ENCODE data around the gene LPIN1. TPM values are rescaled to one million over a fixed set of nuclear protein-coding genes. Genes with fewer than 3 reads are reported as not detected.

Gene LPIN1
- total and polyA plus RNA-seq, 2 of the 13 experiments (the other 11 are each of a cell fraction or from before 2014, with no cell fraction given) = 9.7 to 19.4 TPM

DNA sequence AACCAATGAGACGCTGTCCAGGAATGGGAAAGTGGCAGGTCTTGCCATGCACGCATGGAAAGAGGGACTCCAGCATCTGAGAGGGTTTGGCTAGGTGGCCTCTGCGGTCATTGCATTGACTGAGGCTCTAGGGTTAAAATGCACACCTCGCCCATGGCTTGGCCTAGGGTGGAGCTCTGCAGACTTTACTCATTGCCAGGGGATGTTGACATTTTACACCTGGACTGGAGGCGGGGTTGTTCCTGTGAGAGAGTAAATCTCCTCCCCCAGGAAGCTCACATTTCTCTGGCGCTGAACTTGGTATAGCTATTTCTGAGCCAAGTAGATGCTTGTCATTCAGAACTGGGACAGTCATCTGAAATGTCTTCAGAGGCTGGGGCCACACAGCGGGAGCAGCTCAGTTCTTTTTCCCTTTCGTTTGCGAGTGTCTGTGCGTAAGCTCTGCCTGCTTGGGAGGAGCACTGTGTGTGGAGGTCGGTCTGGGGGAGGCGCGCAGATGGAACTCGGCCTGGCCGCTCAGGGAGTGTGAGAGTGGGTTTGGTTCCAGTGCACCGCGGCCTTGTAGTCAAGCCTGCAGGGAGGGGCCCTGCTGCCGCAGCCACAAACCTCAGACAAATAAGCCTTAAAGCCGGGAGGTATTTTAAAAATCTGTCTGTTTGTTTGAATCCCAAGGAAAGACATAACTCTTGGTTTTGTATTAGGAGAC, 76.5 kb downstream of the LPIN1 start (continued):
- TF ChIP-seq, protein P1, sequence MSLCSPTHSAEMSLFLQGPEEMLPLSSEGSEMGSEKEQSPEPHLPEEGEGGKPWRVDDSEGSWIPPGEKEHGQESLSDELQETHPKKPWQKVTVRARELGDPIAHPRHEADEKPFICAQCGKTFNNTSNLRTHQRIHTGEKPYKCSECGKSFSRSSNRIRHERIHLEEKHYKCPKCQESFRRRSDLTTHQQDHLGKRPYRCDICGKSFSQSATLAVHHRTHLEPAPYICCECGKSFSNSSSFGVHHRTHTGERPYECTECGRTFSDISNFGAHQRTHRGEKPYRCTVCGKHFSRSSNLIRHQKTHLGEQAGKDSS (CRISPR knock-in tag; IDR thresholded peaks at IDR 0.05; ENCODE audit: borderline replicate concordance, low read depth) = peak; percentile 93
- TF ChIP-seq ZSCAN20 (CRISPR knock-in tag; IDR thresholded peaks at IDR 0.05; ENCODE audit: borderline replicate concordance) (no peak), TAF15 (IDR thresholded peaks at IDR 0.05; ENCODE audit: low read depth, low read length, poor library complexity, severe bottlenecking) (no peak), MED8 (CRISPR knock-in tag; IDR thresholded peaks at IDR 0.05; ENCODE audit: insufficient replicate concordance) (no peak), ZNF335 (CRISPR knock-in tag; IDR thresholded peaks at IDR 0.05) (no peak), SMC3 (IDR thresholded peaks at IDR 0.05; ENCODE audit: low read length) (no peak), ZNF605 (CRISPR knock-in tag; IDR thresholded peaks at IDR 0.05) (peak; percentile 58; the same call in 1 of the 2 replicates), GLI4 (CRISPR knock-in tag; IDR thresholded peaks at IDR 0.05; ENCODE audit: borderline replicate concordance) (no peak), RARA (CRISPR knock-in tag; IDR thresholded peaks at IDR 0.05) (peak; percentile 53; the same call in 1 of the 2 replicates), ZNF550 (CRISPR knock-in tag; IDR thresholded peaks at IDR 0.05; ENCODE audit: borderline replicate concordance) (no peak), ZNF451 (CRISPR knock-in tag; IDR thresholded peaks at IDR 0.05) (no peak), MEIS2 (CRISPR knock-in tag; IDR thresholded peaks at IDR 0.05) (peak; percentile 20; the same call in 1 of the 2 replicates), ZNF747 (CRISPR knock-in tag; IDR thresholded peaks at IDR 0.05; ENCODE audit: borderline replicate concordance) (no peak), SIX4 (CRISPR knock-in tag; IDR thresholded peaks at IDR 0.05) (peak; percentile 89), REPIN1 (CRISPR knock-in tag; IDR thresholded peaks at IDR 0.05; ENCODE audit: borderline replicate concordance, low read depth) (no peak), THYN1 (CRISPR knock-in tag; IDR thresholded peaks at IDR 0.05; ENCODE audit: borderline replicate concordance, low read depth) (no peak), ZFP62 (CRISPR knock-in tag; IDR thresholded peaks at IDR 0.05) (no peak)
- TF ChIP-seq, protein P2, sequence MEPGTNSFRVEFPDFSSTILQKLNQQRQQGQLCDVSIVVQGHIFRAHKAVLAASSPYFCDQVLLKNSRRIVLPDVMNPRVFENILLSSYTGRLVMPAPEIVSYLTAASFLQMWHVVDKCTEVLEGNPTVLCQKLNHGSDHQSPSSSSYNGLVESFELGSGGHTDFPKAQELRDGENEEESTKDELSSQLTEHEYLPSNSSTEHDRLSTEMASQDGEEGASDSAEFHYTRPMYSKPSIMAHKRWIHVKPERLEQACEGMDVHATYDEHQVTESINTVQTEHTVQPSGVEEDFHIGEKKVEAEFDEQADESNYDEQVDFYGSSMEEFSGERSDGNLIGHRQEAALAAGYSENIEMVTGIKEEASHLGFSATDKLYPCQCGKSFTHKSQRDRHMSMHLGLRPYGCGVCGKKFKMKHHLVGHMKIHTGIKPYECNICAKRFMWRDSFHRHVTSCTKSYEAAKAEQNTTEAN (CRISPR knock-in tag; conservative IDR thresholded peaks at IDR 0.05) = peak; percentile 57; the same call in 1 of the 2 replicates
- TF ChIP-seq, protein P3, sequence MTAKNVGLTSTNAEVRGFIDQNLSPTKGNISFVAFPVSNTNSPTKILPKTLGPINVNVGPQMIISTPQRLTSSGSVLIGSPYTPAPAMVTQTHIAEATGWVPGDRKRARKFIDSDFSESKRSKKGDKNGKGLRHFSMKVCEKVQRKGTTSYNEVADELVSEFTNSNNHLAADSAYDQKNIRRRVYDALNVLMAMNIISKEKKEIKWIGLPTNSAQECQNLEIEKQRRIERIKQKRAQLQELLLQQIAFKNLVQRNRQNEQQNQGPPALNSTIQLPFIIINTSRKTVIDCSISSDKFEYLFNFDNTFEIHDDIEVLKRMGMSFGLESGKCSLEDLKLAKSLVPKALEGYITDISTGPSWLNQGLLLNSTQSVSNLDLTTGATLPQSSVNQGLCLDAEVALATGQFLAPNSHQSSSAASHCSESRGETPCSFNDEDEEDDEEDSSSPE (CRISPR knock-in tag; IDR thresholded peaks at IDR 0.05) = no peak
- TF ChIP-seq, protein P4, sequence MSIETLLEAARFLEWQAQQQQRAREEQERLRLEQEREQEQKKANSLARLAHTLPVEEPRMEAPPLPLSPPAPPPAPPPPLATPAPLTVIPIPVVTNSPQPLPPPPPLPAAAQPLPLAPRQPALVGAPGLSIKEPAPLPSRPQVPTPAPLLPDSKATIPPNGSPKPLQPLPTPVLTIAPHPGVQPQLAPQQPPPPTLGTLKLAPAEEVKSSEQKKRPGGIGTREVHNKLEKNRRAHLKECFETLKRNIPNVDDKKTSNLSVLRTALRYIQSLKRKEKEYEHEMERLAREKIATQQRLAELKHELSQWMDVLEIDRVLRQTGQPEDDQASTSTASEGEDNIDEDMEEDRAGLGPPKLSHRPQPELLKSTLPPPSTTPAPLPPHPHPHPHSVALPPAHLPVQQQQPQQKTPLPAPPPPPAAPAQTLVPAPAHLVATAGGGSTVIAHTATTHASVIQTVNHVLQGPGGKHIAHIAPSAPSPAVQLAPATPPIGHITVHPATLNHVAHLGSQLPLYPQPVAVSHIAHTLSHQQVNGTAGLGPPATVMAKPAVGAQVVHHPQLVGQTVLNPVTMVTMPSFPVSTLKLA (IDR thresholded peaks at IDR 0.05) = no peak
- TF ChIP-seq, protein P5, sequence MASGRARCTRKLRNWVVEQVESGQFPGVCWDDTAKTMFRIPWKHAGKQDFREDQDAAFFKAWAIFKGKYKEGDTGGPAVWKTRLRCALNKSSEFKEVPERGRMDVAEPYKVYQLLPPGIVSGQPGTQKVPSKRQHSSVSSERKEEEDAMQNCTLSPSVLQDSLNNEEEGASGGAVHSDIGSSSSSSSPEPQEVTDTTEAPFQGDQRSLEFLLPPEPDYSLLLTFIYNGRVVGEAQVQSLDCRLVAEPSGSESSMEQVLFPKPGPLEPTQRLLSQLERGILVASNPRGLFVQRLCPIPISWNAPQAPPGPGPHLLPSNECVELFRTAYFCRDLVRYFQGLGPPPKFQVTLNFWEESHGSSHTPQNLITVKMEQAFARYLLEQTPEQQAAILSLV (CRISPR knock-in tag; IDR thresholded peaks at IDR 0.05; ENCODE audit: borderline replicate concordance) = 0 out of 2 replicates have a peak, but pooled peaks have one; percentile 12
